ENCODE measurements around the gene TRPM1. TPM values are rescaled to one million over a fixed set of nuclear protein-coding genes. Genes with fewer than 3 reads are reported as not detected.
A peak's percentile ranks its signal among the peaks of the same experiment; 100 is the strongest.

Gene TRPM1
- total RNA-seq, 4 donors from 2014 or later = not detected

DNA sequence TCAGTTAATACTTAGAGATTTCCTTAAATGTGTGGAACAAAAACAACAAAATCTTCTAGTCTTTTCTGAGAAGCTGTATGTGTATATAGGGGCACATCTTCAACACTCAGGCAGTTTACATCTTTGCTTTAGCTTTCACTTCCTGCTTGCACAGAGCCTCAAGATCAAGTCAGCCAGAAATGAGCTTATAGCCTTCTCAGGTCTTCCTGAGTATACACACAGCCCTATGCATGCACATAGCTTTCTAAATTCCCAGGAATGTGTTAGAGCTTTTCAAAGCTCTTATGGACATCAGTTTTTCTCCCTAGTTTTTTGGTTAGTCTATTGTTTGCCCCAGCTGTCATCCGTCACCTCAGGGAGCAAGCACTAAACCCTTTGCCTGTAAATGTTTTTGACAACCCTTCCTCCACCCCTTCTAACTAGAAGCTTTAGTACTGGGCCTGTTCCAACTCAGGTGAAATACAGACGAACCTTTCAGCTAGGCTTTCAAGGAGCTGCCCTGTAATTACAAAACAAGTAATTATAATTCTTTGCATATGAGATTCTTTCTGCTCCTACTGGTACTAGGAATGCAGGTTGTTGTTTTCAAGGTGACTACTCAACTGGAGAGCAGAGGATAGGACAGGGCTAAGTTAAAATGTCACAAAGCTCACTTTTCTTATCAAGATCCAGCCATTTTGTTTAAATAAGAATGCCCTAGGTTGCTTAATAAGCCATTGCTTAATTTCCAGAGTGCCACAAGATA lies 87.5 kb downstream of the TRPM1 start:
- Histone ChIP-seq H3K9me3 (peaks cover 0 to 9% (median 0%) of the 10 kb centered on the region in 4 donors), H3K27ac (peak overlapping the region in 1 of 4 donors; percentile 26), H3K27me3 (no peaks in the 10 kb centered on the region), H3K4me1 (no peaks in the 10 kb centered on the region), H3K4me3 (no peak overlapping the region), H3K36me3 (no peaks in the 10 kb centered on the region)
- TF ChIP-seq POLR2A (IDR thresholded peaks at IDR 0.05) = no peak
- TF ChIP-seq, protein P1, sequence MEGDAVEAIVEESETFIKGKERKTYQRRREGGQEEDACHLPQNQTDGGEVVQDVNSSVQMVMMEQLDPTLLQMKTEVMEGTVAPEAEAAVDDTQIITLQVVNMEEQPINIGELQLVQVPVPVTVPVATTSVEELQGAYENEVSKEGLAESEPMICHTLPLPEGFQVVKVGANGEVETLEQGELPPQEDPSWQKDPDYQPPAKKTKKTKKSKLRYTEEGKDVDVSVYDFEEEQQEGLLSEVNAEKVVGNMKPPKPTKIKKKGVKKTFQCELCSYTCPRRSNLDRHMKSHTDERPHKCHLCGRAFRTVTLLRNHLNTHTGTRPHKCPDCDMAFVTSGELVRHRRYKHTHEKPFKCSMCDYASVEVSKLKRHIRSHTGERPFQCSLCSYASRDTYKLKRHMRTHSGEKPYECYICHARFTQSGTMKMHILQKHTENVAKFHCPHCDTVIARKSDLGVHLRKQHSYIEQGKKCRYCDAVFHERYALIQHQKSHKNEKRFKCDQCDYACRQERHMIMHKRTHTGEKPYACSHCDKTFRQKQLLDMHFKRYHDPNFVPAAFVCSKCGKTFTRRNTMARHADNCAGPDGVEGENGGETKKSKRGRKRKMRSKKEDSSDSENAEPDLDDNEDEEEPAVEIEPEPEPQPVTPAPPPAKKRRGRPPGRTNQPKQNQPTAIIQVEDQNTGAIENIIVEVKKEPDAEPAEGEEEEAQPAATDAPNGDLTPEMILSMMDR (IDR thresholded peaks at IDR 0.05) = no peak
- no peak for DNase-seq

DNA sequence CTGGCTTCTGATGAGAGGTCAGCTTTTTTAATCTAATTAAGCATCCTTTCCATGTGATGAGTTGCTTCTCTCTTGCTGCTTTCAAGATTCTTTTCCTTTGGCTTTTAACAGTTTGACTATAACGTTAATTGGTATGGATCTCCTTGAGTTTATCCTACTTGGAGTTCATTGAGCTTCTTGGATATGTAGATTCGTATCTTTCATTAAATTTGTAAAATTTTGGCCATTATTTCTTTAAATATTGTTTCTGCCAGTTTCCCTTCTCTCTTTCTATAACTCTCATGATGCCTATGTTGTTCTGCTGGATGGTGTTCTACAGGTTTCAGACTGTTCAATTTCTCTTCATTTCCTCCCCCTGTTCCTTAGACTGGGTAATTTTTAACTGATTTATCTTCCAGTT lies 89.1 kb downstream of the TRPM1 start:
- Histone ChIP-seq H3K27me3 (no peaks in the 10 kb centered on the region), H3K27ac (no peak overlapping the region), H3K4me1 (no peaks in the 10 kb centered on the region), H3K4me3 (no peak overlapping the region), H3K36me3 (no peaks in the 10 kb centered on the region), H3K9me3 (peaks cover 0 to 9% (median 0%) of the 10 kb centered on the region in 4 donors)
- DNase-seq = no peak
- TF ChIP-seq POLR2A (IDR thresholded peaks at IDR 0.05) = no peak
- TF ChIP-seq, protein P1 (IDR thresholded peaks at IDR 0.05) = no peak

- H3K27ac ChIP-seq = no peak overlapping the region
- no peaks in the 10 kb centered on the region for H3K27me3 ChIP-seq
- no peak for TF ChIP-seq POLR2A (IDR thresholded peaks at IDR 0.05)
- TF ChIP-seq, protein P1 (IDR thresholded peaks at IDR 0.05) = no peak
- H3K4me1 ChIP-seq = peaks cover 0 to 4% (median under 1%) of the 10 kb centered on the region in 4 donors
- no peak for DNase-seq
- H3K36me3 ChIP-seq = no peaks in the 10 kb centered on the region
- H3K9me3 ChIP-seq = peaks cover 0 to 9% (median 0%) of the 10 kb centered on the region in 4 donors
- no peak overlapping the region for H3K4me3 ChIP-seq
Measured at GRCh38 chr15:31010036-31010435, 91.5 kb downstream of the TRPM1 start.

DNA sequence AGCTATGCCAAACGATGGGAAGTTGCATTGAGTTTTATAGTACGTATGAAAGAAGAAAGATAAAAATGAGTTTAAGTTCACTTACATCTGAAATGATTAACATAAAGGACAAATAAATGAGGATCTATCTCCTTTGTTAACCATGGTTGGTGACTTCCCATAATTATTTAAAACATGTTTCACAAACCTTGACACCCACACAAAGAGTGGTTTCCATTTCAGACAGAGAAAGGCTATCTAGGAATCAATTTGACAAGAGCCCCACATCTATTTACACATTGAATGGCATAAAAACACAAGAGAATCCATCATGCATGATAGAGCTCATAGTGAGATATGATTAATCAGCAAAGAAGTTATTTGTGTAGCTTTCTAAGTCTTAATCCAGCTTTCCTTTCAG lies 95.9 kb downstream of the TRPM1 start:
- TF ChIP-seq, protein P1 (IDR thresholded peaks at IDR 0.05) = no peak
- TF ChIP-seq POLR2A (IDR thresholded peaks at IDR 0.05) = no peak
- H3K9me3 ChIP-seq = no peaks in the 10 kb centered on the region
- H3K27me3 ChIP-seq = no peaks in the 10 kb centered on the region
- H3K27ac ChIP-seq = no peak overlapping the region
- H3K4me1 ChIP-seq = peaks cover 0 to 14% (median 2%) of the 10 kb centered on the region in 4 donors
- H3K36me3 ChIP-seq = no peaks in the 10 kb centered on the region
- no peak for DNase-seq
- no peak overlapping the region for H3K4me3 ChIP-seq

DNA sequence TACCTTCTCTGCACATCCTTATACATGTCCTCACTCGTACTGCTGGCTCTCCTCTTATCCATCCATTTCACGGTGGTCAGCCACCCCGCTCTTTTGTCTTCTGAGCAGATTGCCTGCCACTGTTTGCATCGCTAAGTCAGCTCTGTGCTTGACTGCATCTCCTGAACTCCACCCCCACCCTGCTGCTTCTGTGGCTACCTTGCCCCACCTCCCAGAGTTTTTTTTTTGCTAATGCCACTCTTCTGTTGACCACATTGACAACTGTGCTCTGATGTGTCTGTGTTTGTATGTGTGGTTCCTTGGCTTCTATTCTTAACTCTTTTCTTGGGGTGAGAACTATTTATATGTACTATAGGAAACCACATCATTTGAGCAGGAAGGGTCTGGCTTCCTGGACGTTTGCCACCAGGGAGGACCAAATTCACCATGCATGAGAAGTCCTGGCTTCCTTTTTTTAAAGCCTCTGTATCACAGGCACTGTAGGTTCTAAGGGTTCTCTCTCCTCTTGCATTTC lies 97.2 kb downstream of the TRPM1 start:
- Histone ChIP-seq H3K9me3 (no peaks in the 10 kb centered on the region), H3K36me3 (no peaks in the 10 kb centered on the region), H3K4me1 (peaks cover 0 to 14% (median 2%) of the 10 kb centered on the region in 4 donors), H3K27ac (peak overlapping the region in 1 of 4 donors; percentile 28), H3K4me3 (no peak overlapping the region), H3K27me3 (no peaks in the 10 kb centered on the region)
- TF ChIP-seq, protein P1 (IDR thresholded peaks at IDR 0.05) = no peak
- no peak for TF ChIP-seq POLR2A (IDR thresholded peaks at IDR 0.05)
- DNase-seq = peak in 2 of 3 donors; percentile 70 to 82
